Subcutaneous adipose tissue (tissue), 4 donors: Measurements from ENCODE around the gene KLF13. TPM values are rescaled to one million over a fixed set of nuclear protein-coding genes. Genes with fewer than 3 reads are reported as not detected.

Experiments
- total RNA-seq, 4 donors: library from RNA; depleted of rRNA; stranded (reverse); fragments of >200 nt; gene quantifications; one replicate each; pipeline ENCODE4 v1.1.0, GENCODE V29; 2016
- TF ChIP-seq, protein P1 (sequence below): fragments of 450-650 bp; IDR thresholded peaks from one replicate; pipeline ENCODE4 v1.5.1; 2016; ENCODE audit warnings: low read depth, mild to moderate bottlenecking, control low read depth, antibody characterized with exemption, moderate library complexity

KLF13 gene
- total RNA-seq, 4 donors from 2014 or later = 35.2 to 99.0 (median 56.1) TPM

GRCh38 chr15:31305375-31305774, 21.3 kb upstream of the KLF13 start:
- TF ChIP-seq, protein P1, sequence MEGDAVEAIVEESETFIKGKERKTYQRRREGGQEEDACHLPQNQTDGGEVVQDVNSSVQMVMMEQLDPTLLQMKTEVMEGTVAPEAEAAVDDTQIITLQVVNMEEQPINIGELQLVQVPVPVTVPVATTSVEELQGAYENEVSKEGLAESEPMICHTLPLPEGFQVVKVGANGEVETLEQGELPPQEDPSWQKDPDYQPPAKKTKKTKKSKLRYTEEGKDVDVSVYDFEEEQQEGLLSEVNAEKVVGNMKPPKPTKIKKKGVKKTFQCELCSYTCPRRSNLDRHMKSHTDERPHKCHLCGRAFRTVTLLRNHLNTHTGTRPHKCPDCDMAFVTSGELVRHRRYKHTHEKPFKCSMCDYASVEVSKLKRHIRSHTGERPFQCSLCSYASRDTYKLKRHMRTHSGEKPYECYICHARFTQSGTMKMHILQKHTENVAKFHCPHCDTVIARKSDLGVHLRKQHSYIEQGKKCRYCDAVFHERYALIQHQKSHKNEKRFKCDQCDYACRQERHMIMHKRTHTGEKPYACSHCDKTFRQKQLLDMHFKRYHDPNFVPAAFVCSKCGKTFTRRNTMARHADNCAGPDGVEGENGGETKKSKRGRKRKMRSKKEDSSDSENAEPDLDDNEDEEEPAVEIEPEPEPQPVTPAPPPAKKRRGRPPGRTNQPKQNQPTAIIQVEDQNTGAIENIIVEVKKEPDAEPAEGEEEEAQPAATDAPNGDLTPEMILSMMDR = no peak

DNA sequence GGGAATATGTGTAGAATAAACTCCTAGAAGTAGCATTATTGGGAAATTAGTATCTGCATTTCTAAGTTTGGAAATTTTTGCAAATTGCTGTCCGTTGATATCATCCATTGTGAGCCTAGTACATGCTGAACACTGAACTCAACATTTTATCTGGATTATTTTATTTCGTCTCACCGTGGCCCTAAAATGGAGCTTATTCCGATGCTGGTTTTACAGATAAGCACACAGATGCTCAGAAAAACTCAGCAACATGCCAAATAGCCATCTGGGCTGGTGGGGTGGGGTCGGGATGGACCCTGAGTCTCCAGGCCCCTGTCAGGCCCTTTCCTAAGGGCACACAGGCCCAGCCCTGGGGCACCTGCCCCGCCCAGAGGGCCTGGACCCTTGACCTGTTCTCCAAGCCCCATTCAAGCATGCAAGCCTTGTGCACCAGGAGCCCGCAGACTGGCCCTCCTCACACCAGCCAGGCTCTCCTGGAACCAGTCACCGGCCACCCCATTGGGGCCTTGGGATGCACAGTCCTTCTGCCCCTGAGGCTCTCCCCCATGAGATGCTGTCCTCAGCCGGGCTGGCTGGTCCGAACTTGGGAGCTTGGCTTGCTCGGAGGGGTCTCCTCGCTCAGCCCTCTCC, 20.7 kb upstream of the KLF13 start:
- TF ChIP-seq, protein P1 = no peak

- TF ChIP-seq, protein P1 = no peak
Observed at GRCh38 chr15:31306426-31307269, 20.0 kb upstream of the KLF13 start.

GRCh38 chr15:31307270-31308184, 19.1 kb upstream of the KLF13 start:
- TF ChIP-seq, protein P1 = no peak

- TF ChIP-seq, protein P1 = no peak
Observed at GRCh38 chr15:31308185-31308639, 18.4 kb upstream of the KLF13 start.

DNA sequence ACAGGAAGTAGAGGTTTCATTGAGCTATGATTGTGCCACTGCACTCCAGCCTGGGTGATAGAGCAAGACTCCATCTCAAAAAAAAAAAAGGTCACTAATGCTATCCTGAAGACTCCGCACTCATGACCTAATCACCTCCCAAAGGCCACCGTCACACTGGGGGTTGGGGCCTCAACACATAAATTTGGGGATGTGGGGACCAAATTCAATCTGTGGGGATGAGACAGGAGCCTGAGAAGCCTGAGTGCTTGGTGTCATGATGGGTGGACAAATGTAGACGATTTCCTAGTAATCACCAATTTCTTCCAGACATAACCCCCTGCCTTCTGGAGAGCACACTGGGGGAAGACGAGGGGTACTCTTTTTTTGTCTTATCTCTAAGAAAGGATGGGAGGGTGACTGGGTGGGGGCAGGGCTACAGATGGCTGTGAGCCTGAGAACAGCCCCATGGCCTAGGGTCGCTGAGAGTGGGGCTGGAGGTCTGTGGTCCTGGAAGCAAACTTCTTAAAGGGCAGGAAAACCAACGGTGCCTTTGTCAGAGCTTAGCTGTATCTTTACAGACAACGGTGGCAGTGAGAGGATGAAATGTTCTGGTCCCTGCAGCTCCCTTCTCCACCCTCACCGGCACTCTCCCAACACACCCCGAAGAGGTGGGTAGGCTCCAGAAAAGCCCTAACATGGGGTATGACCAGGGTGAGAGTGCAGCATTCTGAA, 16.6 kb upstream of the KLF13 start:
- TF ChIP-seq, protein P1 = no peak
